ENCODE measurements around the gene R3HCC1L. TPM values are rescaled to one million over a fixed set of nuclear protein-coding genes. Genes with fewer than 3 reads are reported as not detected.

Gene R3HCC1L
- 12.1 and 12.2 TPM in 2 replicates for total RNA-seq

GRCh38 chr10:98134431-98135221, at the start of gene R3HCC1L:
TSS of gene R3HCC1L (plus strand) at chr10:98134657. CDS start at chr10:98208115, 73,458 bp downstream.
- peak; percentile 35 for DNase-seq (ENCODE audit: low read depth, low spot score)

GRCh38 chr10:98085238-98085637, 49.2 kb upstream of the R3HCC1L start:
- DNase-seq (ENCODE audit: low read depth, low spot score): no peak

- no peak for DNase-seq (ENCODE audit: low read depth, low spot score)
Observed at GRCh38 chr10:98086837-98087708, 47.4 kb upstream of the R3HCC1L start.

DNA sequence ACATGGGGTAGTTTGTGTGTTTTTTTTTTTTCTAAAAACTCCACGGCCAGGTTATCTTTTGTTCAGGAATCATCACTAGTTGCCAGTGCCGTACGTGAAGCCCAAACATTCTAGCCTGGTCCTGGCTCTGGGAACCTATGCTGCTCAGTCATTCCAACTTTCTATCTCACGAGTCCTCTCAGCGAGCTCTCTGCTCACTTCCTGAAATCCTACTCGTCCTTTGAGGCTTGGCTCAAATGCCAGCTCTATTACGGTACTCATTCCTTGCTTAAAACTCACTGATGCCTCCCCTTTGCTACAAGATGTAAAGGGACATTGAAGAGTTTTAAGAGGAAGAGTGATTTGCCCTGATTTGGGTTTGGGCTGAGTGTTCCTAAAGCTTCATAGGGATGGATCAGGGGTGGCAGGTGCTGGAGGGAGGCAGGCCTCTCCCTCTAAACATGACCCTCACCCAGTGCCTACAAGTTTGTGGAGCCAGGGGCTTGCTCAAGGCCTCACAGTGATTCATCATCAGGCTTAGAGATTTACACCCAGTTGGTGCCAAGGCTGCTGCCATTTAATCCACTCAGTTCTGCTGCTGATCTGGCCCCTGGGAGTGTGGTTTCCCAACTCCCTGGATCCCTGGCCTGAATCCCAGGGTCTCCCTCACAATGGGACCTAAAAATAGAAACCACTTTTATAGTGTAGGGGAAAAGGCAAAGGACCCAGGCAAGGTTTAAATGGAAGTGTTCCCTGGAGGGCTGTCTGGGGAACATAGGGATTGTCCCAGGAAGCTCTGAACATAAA, 46.1 kb upstream of the R3HCC1L start:
- DNase-seq (ENCODE audit: low read depth, low spot score): no peak

- DNase-seq (ENCODE audit: low read depth, low spot score): no peak
Observed at GRCh38 chr10:98090822-98091221, 43.6 kb upstream of the R3HCC1L start.

DNA sequence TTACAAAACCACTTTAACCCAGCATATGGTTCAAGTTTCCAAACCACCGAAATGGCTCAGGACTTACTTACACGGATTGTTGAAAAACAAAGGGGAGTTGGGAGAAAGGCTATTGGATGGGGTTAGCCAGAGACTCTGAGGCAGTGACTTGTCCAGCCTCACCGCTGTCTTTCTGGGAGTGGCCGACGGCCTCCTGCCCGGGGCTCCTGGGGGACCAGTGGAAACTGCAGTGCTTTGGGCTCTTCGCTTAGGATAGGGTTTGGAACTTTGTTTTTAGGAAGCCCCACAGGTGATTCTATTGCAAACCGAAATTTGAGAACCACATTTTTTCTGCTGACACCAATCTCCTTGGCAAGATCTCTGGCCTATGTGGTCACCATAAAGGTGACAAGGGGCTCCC, 38.1 kb upstream of the R3HCC1L start:
- DNase-seq (ENCODE audit: low read depth, low spot score): no peak

DNA sequence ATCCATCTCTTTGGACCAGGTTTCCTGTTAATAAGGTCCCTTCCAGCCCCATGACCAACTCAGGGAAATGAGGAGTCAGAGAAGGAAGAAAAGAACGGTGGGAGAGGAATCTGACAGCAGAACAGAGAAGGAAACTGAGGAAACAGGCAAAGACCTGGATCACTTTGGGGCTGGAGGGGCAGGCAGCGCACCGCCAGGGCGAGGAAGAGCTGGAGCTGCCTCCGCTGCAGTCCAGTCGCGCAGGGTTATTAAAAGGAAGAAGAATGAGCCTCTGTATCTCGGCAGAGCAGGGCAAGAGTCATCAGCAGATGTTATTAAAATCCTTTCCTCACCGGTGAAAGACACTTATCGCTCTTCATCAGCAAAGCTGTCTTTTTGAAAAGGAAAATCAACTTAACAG, 37.7 kb upstream of the R3HCC1L start:
- DNase-seq (ENCODE audit: low read depth, low spot score): no peak

DNA sequence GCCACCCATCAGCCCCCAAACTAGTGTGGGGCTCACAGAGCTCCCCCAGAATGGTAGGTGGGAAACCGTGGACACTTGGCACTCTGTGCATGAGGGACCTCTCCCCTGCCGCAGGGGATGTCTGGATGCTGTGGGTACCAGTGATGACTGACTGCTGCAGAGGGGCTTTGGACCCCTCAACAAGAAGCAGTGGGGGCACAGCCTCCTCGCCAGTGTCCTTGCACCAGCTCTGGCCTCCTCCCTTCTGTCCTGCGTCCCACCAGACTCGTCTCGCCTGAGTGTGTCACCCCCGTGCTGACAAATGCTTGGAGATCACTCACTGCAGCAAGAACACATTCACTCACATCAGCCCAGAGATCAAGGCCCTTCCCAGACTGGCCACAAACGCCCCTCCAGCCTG, 37.3 kb upstream of the R3HCC1L start:
- DNase-seq (ENCODE audit: low read depth, low spot score): no peak

- DNase-seq (ENCODE audit: low read depth, low spot score): no peak
Observed at GRCh38 chr10:98097616-98098015, 36.8 kb upstream of the R3HCC1L start.

DNA sequence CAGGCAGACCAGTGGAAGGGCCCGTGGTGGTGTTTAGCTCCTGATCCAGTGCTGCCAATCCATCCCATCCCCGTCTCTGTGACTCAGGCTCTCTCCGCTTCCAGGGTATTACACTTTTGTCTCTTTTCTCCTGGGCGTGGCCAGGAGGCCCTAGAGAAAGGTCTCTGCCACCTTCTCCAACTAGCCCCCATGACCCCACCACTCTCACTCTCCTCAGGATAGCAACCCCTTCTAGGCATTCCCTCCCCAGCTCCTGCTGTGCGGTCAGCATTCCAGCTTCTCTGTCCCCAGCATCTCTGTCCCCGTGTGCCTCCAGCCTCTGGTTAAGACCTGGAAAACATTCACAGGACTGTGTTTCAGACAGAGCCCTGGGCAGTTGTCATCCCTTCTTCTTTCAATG, 36.2 kb upstream of the R3HCC1L start:
- DNase-seq (ENCODE audit: low read depth, low spot score): no peak

DNA sequence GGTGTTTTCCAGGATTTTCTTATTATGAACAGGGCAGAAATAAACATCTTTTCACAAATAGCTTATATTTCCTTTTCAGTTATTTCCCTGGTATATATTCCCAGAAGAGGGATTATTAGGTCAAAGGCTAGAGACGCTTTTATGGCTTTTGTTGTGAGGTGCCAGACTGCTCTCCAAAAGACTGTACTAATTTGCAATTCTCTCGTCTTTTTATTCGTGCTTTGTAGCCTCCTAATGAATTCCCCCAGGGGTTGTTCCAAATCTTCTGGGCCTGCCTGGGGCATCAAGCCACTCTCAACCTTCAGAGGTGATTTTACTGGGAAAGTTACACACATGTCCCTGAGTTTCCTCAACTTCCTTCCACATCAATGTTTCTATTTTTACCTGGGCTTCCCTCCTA, 34.0 kb upstream of the R3HCC1L start:
- DNase-seq (ENCODE audit: low read depth, low spot score): no peak

DNA sequence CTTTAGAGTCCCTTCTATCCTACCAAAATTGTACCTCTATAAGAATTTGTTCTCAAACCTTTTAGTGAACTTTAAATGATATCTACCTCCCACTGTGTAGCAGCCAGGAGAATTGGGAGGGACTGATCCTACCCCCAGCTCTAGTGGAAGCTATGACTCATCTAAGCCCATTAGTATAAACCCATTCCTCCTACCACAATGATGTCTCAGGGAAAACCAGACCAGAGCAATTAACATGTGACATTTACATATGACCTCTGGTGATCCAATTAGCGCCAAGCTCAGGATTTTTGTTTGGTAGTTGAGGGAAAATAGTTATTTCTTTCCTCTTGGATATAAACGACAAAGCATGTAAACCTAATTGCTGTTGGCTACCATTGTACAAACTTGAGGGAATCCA, 33.1 kb upstream of the R3HCC1L start:
- no peak for DNase-seq (ENCODE audit: low read depth, low spot score)

DNA sequence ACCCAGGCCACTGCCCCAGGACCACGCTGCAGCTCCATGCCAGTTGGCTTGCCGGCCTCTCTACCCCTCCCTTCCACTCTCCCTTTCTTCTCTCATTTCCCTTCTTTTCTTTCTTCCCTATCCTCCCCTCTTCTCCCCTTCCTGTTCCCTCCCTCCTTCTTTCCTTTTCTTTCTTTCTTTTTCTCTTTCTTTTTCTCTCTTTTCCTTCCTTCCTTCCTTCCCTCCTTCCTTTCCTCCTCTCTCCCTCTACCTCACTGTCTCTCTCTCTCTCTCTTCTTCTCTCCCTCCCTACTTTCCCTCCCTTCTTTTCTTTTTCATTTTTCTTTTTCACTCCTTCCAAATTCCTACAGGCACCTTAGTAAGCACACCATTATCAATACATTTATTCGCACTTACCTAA, 30.3 kb upstream of the R3HCC1L start:
- no peak for DNase-seq (ENCODE audit: low read depth, low spot score)

GRCh38 chr10:98106531-98106930, 27.9 kb upstream of the R3HCC1L start:
- no peak for DNase-seq (ENCODE audit: low read depth, low spot score)

DNA sequence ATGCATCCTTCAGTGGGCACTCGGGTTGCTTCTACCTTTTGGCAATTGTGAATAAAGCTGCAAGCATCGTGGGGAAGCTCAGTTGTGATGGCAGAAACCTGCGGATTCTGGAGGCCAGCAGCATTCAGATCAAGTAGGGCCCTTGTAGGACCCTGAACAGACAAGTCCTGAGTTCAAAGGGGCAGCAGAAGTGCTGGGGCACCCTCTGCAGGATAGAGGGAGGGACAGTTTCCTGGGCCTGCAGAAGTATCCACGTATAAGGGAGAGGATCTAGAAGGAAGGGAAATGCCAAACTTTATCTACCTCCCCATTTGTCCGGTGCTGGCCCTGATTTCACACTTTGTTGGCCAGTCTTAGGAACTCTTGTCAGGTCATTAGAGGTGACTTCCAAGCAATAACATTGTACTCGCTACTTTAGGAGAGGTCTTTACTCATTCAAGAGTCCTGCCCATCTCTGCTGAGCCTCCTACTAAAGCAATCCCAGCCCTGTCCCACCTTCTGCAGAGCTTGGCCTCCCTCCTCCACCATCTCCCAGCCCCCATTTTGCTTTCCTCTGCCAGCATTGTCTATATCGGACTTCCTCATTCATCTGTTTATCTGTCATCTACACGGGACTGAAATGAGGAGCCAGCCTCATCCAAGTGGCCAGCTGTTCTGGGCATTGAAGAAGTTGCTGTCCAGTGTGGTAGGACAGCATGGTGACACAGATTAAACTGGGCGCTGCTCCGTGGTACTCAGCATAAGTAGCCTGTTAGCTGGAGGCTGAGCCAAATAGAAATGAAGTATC, 26.6 kb upstream of the R3HCC1L start:
- DNase-seq (ENCODE audit: low read depth, low spot score): no peak

GRCh38 chr10:98110356-98110755, 24.1 kb upstream of the R3HCC1L start:
- no peak for DNase-seq (ENCODE audit: low read depth, low spot score)

DNA sequence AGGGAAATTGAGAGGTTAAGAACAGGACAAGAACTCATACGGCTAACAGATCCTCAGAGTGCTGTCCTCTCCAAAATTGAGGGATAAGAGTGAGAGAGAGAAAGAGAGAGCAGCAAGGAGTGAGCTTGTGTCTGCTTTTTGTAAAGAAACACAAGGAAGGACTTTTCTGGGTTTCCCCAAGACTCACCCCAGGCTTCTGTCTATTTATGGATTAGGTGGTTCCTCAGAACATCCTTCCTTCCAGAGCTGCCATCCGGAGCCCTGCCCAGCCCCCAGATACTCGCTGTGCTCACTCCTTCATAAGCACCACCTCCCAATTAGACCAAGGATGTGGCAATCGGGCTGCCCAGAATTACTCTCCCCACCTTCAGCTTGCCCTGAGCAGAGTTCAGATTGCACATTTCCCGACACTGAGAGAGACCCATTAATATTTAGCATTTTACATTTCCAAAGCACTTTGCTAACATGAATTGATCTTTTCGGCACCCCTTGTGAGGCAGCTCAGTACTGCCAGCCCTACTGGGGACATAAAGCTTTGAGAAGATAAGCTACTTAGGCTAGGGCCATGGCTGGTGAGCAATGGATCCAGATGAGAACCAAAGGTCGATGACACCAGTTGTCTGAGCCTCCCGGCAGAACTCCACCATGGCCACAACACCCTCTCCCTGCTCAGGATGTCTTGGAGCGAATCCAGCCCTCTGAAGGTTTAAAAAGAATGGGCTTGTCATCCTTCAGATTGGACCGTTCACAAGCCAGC, 19.2 kb upstream of the R3HCC1L start:
- no peak for DNase-seq (ENCODE audit: low read depth, low spot score)

DNA sequence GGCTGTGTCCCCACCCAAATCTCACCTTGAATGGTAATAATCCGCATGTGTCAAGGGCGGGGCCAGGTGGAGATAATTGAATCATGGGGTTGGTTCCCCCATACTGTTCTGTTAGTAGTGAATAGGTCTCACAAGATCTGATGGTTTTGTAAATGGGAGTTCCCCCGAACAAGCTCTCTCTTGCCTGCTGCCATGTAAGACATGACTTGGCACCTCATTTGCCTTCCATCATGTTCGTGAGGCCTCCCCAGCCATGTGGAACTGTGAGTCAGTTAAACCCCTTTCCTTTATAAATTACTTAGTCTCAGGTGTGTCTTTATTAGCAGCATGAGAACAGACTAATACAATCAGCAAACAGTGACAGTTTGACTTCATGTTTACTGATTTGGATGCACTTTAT, 14.6 kb upstream of the R3HCC1L start:
- no peak for DNase-seq (ENCODE audit: low read depth, low spot score)

GRCh38 chr10:98125940-98126631, 8.4 kb upstream of the R3HCC1L start:
- no peak for DNase-seq (ENCODE audit: low read depth, low spot score)

GRCh38 chr10:98128802-98129201, 5.7 kb upstream of the R3HCC1L start:
- no peak for DNase-seq (ENCODE audit: low read depth, low spot score)
